IMR-90 (cell line): ENCODE results near the gene CIDEA. TPM values are rescaled to one million over a fixed set of nuclear protein-coding genes. Genes with fewer than 3 reads are reported as not detected.
A peak's percentile ranks its signal among the peaks of the same experiment; 100 is the strongest.

Experiments
- ATAC-seq: fragments of 200-7000 bp; cut with Tn5 transposase; 2 replicates; pipeline ENCODE4 v1.9.1; 2020; ENCODE audit warnings: low read depth, mild to moderate bottlenecking, moderate library complexity
- BruUV-seq: library from RNA; stranded (reverse); fragments of 400-500 nt; replicated peaks from 2 replicates; lab custom pipeline; 2021; lab: Mats Ljungman, UMichigan
- CTCF ChIA-PET: fragments of 300-600 bp; formaldehyde crosslinking; extraction: SDS; loops from one replicate; lab custom pipeline; 2021; ENCODE audit warnings: antibody characterized with exemption; lab: Yijun Ruan, JAX
- POLR2A ChIA-PET: fragments of 300-600 bp; sonication (Branson Sonifier 250); formaldehyde crosslinking; loops from one replicate; lab custom pipeline; 2022; ENCODE audit warnings: antibody characterized with exemption; ENCODE audit not compliant: unreplicated experiment; lab: Charles Lee
- DNase-seq: peaks from one replicate; pipeline ENCODE4 v3.0.0; 2013
- H2AFZ ChIP-seq: replicated peaks from 2 replicates; pipeline ENCODE3; 2013; ENCODE audit warnings: low read length, mild to moderate bottlenecking; ENCODE audit not compliant: poor library complexity
- H2AK5ac ChIP-seq: 2 replicates; pipeline ENCODE4 v1.6.1; 2013; ENCODE audit warnings: low read depth, low read length, inconsistent platforms
- H2AK9ac ChIP-seq: replicated peaks from 2 replicates; pipeline ENCODE3; 2013; ENCODE audit warnings: mild to moderate bottlenecking, low read depth, low read length, moderate library complexity; ENCODE audit not compliant: poor library complexity
- H2BK120ac ChIP-seq: 2 replicates; pipeline ENCODE4 v1.6.1; 2013; ENCODE audit warnings: low read depth, low read length, inconsistent platforms
- H2BK15ac ChIP-seq: 3 replicates; pipeline ENCODE4 v1.6.1; 2013; ENCODE audit warnings: low read depth, low read length, inconsistent platforms
- H2BK20ac ChIP-seq: 2 replicates; pipeline ENCODE4 v1.6.1; 2013; ENCODE audit warnings: low read depth, mild to moderate bottlenecking, inconsistent platforms, low read length, moderate library complexity
- H2BK5ac ChIP-seq: 2 replicates; pipeline ENCODE4 v1.6.1; 2013; ENCODE audit warnings: mild to moderate bottlenecking, low read depth, low read length, inconsistent platforms; ENCODE audit not compliant: poor library complexity, severe bottlenecking
- H3K14ac ChIP-seq: replicated peaks from 2 replicates; pipeline ENCODE4 v1.6.1; 2013; ENCODE audit warnings: low read depth, low read length, inconsistent platforms
- H3K18ac ChIP-seq: 2 replicates; pipeline ENCODE4 v1.6.1; 2013; ENCODE audit warnings: low read depth, low read length, control low read depth
- H3K23ac ChIP-seq: 2 replicates; pipeline ENCODE4 v1.6.1; 2013; ENCODE audit warnings: low read depth, low read length, inconsistent platforms
- H3K27ac ChIP-seq: 2 replicates; pipeline ENCODE4 v1.5.1; 2013; ENCODE audit warnings: mild to moderate bottlenecking, control low read depth, low read length; ENCODE audit not compliant: insufficient read depth
- H3K27me3 ChIP-seq: 2 replicates; pipeline ENCODE4 v1.6.1; 2013; ENCODE audit warnings: low read length; ENCODE audit not compliant: control insufficient read depth, insufficient read depth
- H3K36me3 ChIP-seq: 2 replicates; pipeline ENCODE4 v1.6.1; 2013; ENCODE audit warnings: low read length, mixed read lengths; ENCODE audit not compliant: control insufficient read depth, insufficient read depth
- H3K4ac ChIP-seq: 2 replicates; pipeline ENCODE4 v1.6.1; 2013; ENCODE audit warnings: low read depth, low read length, inconsistent platforms
- H3K4me1 ChIP-seq: 2 replicates; pipeline ENCODE4 v1.6.1; 2013; ENCODE audit warnings: low read length, mixed read lengths; ENCODE audit not compliant: control insufficient read depth, insufficient read depth
- H3K4me2 ChIP-seq: 2 replicates; pipeline ENCODE4 v1.6.1; 2013; ENCODE audit warnings: low read depth, mild to moderate bottlenecking, control low read depth, low read length, moderate library complexity
- H3K4me3 ChIP-seq: 2 replicates; pipeline ENCODE4 v1.5.1; 2013; ENCODE audit warnings: low read depth, mild to moderate bottlenecking, control low read depth, low read length, moderate library complexity; ENCODE audit not compliant: insufficient read depth
- H3K56ac ChIP-seq: 2 replicates; pipeline ENCODE4 v1.6.1; 2013; ENCODE audit warnings: low read length, inconsistent platforms; ENCODE audit not compliant: insufficient read depth; ENCODE audit errors: extremely low read depth
- H3K79me1 ChIP-seq, 2 experiments: 2 replicates each; pipeline ENCODE4 v1.6.1; 2013; ENCODE audit warnings: low read length in 2 of 2, inconsistent platforms in 1 of 2, low read depth in 1 of 2
- H3K9ac ChIP-seq: 2 replicates; pipeline ENCODE4 v1.6.1; 2013; ENCODE audit warnings: low read depth, low read length, control low read depth
- H3K9me1 ChIP-seq: 2 replicates; pipeline ENCODE4 v1.6.1; 2013; ENCODE audit warnings: low read length, inconsistent platforms; ENCODE audit not compliant: insufficient read depth
- H3K9me3 ChIP-seq: 2 replicates; pipeline ENCODE4 v1.6.1; 2013; ENCODE audit warnings: low read length; ENCODE audit not compliant: control insufficient read depth, insufficient read depth
- H4K20me1 ChIP-seq: 2 replicates; pipeline ENCODE4 v1.6.1; 2013; ENCODE audit warnings: low read length, inconsistent platforms; ENCODE audit not compliant: insufficient read depth
- H4K5ac ChIP-seq: 2 replicates; pipeline ENCODE4 v1.6.1; 2013; ENCODE audit warnings: mild to moderate bottlenecking, low read depth, low read length, control low read depth
- H4K8ac ChIP-seq, 2 experiments: 2 replicates each; pipeline ENCODE4 v1.6.1; 2013; ENCODE audit warnings: low read depth in 2 of 2, low read length in 2 of 2, control low read depth in 1 of 2, inconsistent platforms in 1 of 2
- H4K91ac ChIP-seq: 2 replicates; pipeline ENCODE4 v1.6.1; 2013; ENCODE audit warnings: low read depth, low read length, inconsistent platforms; ENCODE audit not compliant: insufficient read depth
- BHLHE40 ChIP-seq: fragments of 150-350 bp; IDR thresholded peaks from 2 replicates; pipeline ENCODE4 v1.6.1; 2016; ENCODE audit warnings: mild to moderate bottlenecking, low read depth, low read length
- CEBPB ChIP-seq: IDR thresholded peaks from 2 replicates; pipeline ENCODE4 v1.6.1; 2012; ENCODE audit warnings: low read depth, low read length, improper control_type of control experiment
- CHD1 ChIP-seq: IDR thresholded peaks from 2 replicates; pipeline ENCODE4 v1.6.1; 2012; ENCODE audit warnings: low read depth, low read length, improper control_type of control experiment
- POLR2A ChIP-seq: IDR thresholded peaks from 2 replicates; pipeline ENCODE4 v1.6.1; 2012; ENCODE audit warnings: mild to moderate bottlenecking, low read depth, low read length
- WGBS, 2 experiments: methylation state at CpG; one replicate each; pipeline versions ENCODE4 v1.1.5 to v1.1.7; 2013; ENCODE audit warnings: missing lambda C conversion rate in 2 of 2; ENCODE audit not compliant: insufficient read length in 1 of 2; ENCODE audit errors: extremely low coverage in 2 of 2; 5-methylcytosine and 5-hydroxymethylcytosine counted together
- dilution Hi-C: fragments of 300-500 bp; cut with HindIII; formaldehyde crosslinking; loops from one replicate; pipeline ENCODE4 v1.14.3; 2018; ENCODE audit warnings: low sequenced_read_pairs; ENCODE audit not compliant: unreplicated experiment
- in situ Hi-C: fragments of 300-500 bp; cut with MboI; formaldehyde crosslinking; loops from 3 replicates; pipeline ENCODE4 v1.14.3; 2019; ENCODE audit warnings: low sequenced_read_pairs, inconsistent platforms, mixed read lengths
- intact Hi-C: fragments of 100-400 bp; cut with micrococcal nuclease; formaldehyde crosslinking; loops from 2 replicates; pipeline ENCODE4 v1.10.0; 2022
- polyA plus RNA-seq, 3 experiments: library from polyadenylated mRNA; depleted of rRNA; stranded (reverse); fragments of >200 nt; gene quantifications; 2 replicates each; pipeline ENCODE4 v1.2.3, GENCODE V29; 2012; ENCODE audit warnings: low replicate concordance in 1 of 3
- total RNA-seq: library from RNA; depleted of rRNA; stranded (reverse); fragments of >200 nt; gene quantifications from 2 replicates; pipeline ENCODE4 v1.2.3, GENCODE V29; 2012

The CIDEA gene
- total and polyA plus RNA-seq, 2 of the 4 experiments (the other 2 are of a cell fraction): not detected

DNA sequence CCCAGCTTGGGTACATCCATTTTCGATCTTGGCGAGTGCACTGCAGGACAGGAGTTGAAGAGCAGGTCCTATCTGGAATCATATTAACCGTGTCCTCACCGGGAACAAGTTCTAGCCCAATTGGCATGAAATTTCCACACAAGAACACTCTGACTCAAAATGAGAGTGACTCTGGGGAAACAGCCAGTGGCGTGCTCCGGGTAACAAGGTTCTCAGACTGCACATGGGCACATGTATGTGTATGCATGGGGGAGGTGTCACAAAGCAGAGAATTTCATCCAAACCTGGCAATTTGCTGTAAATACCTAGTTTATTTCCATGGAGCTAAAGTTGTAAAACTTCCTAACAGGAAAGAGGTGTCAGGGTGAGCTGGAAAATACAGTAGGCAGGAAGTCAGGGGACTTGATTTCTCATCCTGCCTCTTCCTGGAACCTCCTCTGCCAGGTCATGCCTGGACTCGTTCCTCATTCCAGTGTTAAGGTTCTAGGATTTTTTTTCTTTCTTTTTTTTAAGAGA is 55.6 kb downstream of the CIDEA start:
- H4K5ac ChIP-seq: no peak overlapping the region
- H2AK5ac ChIP-seq: peak overlapping the region; percentile 65; the same call in 1 of the 2 replicates
- H3K79me1 ChIP-seq: peaks cover 28 to 54% of the 10 kb centered on the region in 2 experiments; a peak in 3 of 4 replicates
- H2AK9ac ChIP-seq: peak overlapping the region; percentile 60
- dilution Hi-C loops (no loop called here), in situ Hi-C loops (loop anchor here (5.0 kb wide), 1 partner anchor 37 kb away; no protein-coding TSS in a partner anchor), intact Hi-C loops (no loop called here)
- WGBS, 2 experiments: 60% methylated on average over 1 of the region's 7 CpGs; no CpG with 5 or more reads in 1 of the 2 experiments
- no peak for ATAC-seq
- peak overlapping the region; percentile 68 for H3K4ac ChIP-seq
- peak overlapping the region; percentile 50; the same call in 1 of the 2 replicates for H3K56ac ChIP-seq
- H2BK20ac ChIP-seq: no peak overlapping the region
- H4K91ac ChIP-seq: peak overlapping the region; percentile 31; the same call in 1 of the 2 replicates
- H2BK5ac ChIP-seq: peak overlapping the region; percentile 68
- no peak for DNase-seq
- H3K4me2 ChIP-seq: peak overlapping the region; percentile 99
- H3K9ac ChIP-seq: peak overlapping the region; percentile 99
- peaks cover 52% of the 10 kb centered on the region for H4K20me1 ChIP-seq
- peaks cover 19% of the 10 kb centered on the region for H3K4me1 ChIP-seq
- peak overlapping the region; percentile 95 for H3K14ac ChIP-seq
- H3K23ac ChIP-seq: peak overlapping the region; percentile 96
- H3K9me1 ChIP-seq: peaks cover 18% of the 10 kb centered on the region; the same call in 1 of the 2 replicates
- TF ChIP-seq POLR2A: peak; percentile 16; the same call in 1 of the 2 replicates
- no peak for TF ChIP-seq CEBPB
- peak; percentile 68; the same call in 1 of the 2 replicates for TF ChIP-seq CHD1
- no peak for TF ChIP-seq BHLHE40
- no peak overlapping the region for H2AFZ ChIP-seq
- ChIA-PET CTCF (interaction anchor here (2.4 kb wide), 1 partner anchor 38 kb away, joined by 9 read pairs; no protein-coding TSS in a partner anchor), POLR2A (interaction anchor here (0.8 to 1.5 kb wide), 2 partner anchors 31 to 67 kb away, joined by 4 read pairs; partner anchors contain the start of gene AFG3L2)
- H3K27ac ChIP-seq: peak overlapping the region; percentile 19
- peak overlapping the region; percentile 25; the same call in 1 of the 2 replicates for H2BK120ac ChIP-seq
- H3K9me3 ChIP-seq: peaks cover 2% of the 10 kb centered on the region
- peak overlapping the region; percentile 96 for H3K4me3 ChIP-seq
- H3K36me3 ChIP-seq: peaks cover 35% of the 10 kb centered on the region
- peak overlapping the region in 1 of 2 experiments; percentile 44; a peak in 2 of 4 replicates for H4K8ac ChIP-seq
- BruUV-seq: TSS peak; percentile 28
- no peaks in the 10 kb centered on the region for H3K27me3 ChIP-seq
- peak overlapping the region; percentile 11; the same call in 1 of the 2 replicates for H3K18ac ChIP-seq
- H2BK15ac ChIP-seq: 0 out of 3 replicates have a peak overlapping the region, but pooled peaks have one; percentile 5
